COR-L47 (cell line): ENCODE measurements around the gene SAMD1.

Source experiments
- DNase-seq: peaks from one replicate; lab custom pipeline; 2025; lab: John Stamatoyannopoulos, UW

SAMD1 gene

DNA sequence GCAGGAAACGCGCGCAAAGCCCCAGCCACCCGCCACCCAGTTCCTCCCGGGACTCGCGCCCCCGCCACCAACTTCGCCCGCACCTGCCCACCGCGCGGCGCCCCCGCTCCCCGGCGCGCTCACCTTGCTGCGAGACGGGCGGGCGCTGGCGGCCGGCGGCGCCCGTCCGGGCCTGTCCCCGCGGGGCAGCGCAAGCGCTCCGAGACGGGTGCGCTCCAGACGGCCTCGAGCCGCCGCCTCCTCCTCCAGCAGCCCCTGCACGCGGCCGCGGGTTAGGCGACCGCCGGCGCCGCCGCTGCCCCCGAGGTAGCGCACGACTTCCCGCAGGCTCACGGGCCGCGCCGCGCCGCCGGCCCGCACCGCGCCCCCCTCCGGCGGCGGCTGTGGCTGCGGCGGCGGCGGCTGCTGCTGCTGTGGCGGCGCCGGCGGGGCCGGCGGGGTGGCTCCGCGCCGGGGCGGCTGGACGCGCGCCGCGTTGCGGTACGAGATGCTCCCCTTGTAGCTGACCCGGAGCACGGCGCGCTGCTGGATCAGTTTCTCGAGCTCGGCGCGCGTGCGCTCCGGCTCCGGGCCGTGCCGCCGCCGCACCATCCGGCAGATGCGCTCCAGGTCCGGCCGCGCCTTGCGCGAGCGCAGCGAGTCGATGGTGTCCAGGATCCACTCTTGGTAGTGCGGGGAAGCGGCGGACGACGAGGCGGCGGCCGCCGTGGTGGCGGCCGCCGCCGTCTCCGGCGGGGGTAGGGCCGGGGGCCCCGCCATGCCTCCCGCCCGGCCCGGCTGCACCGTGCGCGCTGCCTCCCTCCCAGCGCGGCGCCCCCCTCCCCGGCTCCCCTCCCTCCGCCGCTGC lies 666 bp downstream of the SAMD1 start:
- DNase-seq = peak; percentile 37

- no peak for DNase-seq
Measured at GRCh38 chr19:14089412-14089661, 1.2 kb downstream of the SAMD1 start.

GRCh38 chr19:14088634-14089411 lies 1.7 kb downstream of the SAMD1 start:
- DNase-seq = no peak

DNA sequence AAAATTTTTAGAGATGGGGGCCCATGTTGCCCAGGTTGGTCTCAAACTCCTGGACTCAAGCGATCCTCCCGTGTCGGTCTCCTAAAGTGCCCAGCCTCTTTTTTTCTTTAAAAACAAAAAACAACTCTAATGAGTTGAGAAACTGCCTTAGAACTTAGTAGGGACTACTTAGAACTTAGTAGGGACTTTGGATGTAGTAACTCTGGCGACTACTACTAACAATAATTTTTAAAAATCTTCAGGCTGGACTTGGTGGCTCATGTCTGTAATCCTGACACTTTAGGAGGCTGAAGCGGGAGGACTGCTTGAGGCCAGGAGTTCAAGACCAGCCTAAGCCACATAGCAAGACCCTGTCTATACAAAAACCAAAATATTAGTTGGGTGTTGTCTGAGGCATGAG lies 4.5 kb downstream of the SAMD1 start:
- DNase-seq = no peak

- DNase-seq = no peak
Measured at GRCh38 chr19:14085309-14085995, 5.1 kb downstream of the SAMD1 start, which contains the start of gene C19orf67. Gene C19orf67 (minus strand): TSS chr19:14085783. CDS start chr19:14085627, 156 bp downstream.

DNA sequence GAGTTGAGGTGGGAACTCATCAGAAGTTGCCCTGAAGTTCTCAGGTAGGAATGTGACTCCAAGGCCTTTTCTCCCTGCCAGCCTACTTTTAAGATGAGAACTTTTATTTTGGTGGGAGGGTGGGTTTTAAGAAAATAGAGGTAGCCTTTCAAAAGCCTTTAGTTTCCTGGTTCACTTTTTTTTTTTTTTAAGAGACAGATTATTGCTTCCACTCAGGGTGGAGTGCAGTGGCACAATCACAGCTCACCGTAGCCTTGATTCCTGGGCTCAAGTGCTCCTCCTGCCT lies 7.9 kb downstream of the SAMD1 start:
- no peak for DNase-seq

GRCh38 chr19:14081797-14082674 lies 8.5 kb downstream of the SAMD1 start:
- DNase-seq = no peak

DNA sequence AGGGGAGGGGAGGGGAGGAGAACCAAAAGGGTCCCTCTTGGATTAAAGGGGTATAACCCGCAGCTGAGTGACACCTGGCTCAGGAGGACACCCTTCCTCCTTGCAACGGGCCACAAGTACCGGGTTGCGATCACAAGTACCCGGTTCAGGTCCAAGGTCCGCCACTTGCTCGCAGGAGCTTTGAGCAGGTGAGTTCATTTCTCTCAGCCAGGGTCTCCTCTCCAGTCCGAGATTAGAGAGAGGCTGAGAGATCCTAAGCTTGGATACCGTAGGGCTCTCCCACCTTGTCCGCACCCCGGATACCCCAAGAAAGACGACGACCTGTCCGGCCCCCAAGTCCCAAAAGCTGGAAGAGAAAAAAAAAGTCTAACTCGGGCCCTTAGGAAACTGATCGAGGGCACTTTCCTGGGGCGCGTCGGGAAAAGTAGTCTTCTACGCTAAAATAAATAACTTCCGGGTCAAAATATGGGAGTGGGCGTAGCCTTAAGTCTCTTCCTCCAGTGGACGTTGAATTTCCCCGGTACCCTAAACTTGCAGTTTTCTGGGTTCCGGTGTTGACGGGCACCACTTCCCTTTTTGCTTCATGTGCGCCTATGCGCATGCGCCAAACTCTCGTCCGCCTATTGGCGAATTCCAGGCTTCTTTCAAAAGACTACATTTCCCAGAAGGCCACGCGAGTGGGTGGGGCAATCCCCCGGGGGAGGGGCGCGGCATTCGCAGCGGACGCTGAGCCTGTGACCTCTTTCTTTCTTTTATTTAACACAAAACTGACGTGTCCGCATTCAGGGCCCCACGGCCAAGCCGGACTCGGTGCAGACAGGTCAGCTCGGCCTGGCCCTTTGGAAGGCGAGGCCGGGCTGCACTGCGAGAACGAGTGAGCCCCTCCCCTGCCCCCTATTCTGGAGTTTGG lies 9.4 kb downstream of the SAMD1 start:
- peak; percentile 99 for DNase-seq

DNA sequence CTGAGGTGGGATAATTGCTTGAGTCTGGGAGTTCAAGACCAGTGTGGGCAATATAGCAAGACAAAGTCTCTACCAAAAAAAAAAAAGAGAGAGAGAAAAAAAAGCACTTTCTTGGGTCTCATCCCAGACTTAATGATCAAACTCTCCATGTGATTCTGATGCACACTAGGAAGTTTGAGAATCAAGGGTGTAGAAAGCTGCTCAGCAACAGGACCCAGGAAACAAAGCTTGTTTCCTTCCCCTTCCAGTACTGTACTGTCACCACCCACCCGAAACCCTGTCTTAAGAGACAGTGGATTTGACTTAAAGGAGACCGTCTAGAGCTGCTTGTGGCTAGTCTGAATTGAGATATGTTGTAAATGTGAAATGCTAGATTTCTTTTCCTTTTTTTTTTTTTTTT lies 12.1 kb downstream of the SAMD1 start:
- no peak for DNase-seq

GRCh38 chr19:14073925-14074838 lies 16.4 kb downstream of the SAMD1 start:
- peak; percentile 55 for DNase-seq

DNA sequence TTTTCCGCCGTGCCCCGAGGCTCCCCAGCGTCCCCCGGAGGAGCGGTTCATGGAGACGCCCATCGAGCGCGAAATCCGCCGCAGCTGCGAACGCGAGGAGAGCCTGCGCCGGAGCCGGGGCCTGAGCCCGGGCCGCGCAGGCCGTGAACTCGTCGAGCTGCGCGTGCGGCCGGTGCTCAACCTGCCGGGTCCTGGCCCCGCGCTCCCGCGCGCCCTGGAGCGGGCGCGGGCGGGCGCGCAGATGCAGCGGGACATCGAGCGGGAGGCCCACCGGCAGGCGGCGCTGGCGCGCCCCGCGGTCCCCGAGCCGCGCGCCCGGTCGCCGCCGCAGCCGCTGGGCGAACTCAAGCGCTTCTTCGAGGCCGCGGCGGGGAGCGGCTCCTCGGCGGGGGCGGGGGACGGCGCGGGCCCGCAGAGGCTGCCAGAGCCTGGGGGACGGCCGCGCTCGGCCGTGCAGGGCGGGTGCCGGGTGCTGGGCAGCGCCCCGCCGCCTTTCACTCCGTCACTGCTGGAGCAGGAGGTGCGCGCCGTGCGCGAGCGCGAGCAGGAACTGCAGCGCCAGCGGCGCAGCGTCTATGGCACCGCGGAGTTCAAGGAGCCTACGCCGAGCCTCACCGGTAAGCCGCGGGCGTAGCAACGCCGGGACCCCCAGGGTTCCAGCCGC lies 17.2 kb downstream of the SAMD1 start:
- peak; percentile 81 for DNase-seq

DNA sequence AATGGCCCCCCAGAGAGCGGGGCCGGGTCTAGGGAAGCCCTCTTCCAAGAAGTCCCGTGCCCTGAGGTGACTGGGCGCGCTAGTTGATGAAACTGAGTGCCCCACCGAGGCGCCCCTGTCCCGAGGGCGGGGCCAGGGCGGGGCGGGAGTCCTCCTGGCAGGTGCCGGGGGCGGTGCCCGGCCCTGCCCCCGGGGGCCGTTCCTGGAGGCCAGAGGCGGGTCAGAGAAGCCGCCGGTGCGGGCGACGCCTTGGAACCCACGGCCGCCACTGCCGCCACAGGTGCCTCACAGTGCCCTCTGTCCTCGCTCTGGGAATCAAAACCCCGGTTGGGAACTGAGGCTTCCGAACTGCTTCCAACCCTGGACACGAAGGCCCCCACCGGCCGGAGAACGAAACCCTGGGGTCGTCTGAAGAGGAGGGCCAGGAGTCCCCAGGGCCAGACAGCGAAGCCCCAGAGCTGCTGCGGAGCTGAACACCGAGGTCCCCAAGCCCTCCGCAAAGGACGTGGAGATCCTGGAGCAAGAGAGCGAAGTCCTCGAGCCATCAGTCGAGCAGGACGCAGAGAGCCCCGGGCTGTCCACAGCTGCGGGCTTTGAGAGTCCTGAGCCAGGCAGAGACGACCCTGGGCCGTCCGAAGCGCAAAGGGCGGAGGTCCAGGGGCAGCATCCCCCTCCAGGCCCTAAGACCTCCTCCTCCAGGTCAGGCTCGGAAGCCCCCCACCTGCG lies 17.9 kb downstream of the SAMD1 start, which contains the start of gene MISP3:
Gene MISP3, plus strand, starts transcription at position 252 of the 726 bp plus-strand sequence. CDS start 524 bp downstream, outside the sequence.
- DNase-seq = peak; percentile 24

GRCh38 chr19:14070268-14071050 lies 20.1 kb downstream of the SAMD1 start:
- DNase-seq = no peak

DNA sequence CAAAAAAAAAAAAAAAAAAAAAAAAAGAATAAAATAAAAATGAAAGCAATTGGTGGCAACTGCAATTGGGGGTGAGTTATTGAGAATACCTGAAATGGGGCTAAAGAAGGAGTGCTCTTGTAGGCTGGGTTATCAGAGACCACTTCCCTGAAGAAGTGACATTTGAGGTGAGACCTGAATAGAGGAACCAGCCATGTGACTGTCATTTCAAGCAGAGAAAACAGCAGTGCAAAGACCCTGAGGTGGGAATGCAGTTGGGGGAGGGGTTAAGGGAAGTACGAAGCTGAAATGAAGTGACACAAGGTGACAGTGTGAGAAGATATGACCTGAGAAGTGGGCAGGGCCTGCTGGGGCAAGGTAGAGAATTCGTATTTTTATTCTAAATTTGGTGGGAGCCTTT lies 24.4 kb downstream of the SAMD1 start:
- no peak for DNase-seq

DNA sequence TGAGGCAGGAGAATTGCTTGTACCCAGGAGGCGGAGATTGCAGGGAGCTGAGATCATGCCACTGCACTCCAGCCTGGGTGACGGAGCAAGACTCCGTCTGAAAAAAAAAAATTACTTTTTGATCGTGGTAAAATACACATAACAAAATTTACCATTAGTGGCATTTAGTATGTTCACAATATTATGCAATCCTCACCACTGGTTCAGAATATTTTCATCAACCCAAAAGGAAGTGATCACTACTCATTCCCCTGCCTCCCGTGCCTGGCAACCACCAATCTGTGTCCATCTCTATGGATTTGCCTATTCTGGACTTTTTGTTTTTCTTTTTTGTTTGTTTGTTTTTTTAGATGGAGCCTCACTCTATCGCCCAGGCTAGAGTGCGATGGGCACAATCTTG lies 27.4 kb downstream of the SAMD1 start:
- DNase-seq = no peak

DNA sequence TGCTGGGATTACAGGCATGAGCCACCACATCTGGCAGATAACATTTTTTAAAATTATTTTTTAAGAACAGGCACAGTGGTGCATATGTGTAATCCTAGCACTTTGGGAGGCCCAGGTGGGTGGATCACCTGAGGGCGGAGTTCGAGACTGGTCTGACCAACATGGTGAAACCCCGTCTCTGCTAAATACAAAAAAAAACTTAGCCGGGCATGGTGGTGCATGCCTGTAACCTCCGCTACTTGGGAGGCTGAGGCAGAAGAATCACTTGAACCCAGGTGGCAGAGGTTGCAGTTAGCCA lies 28.0 kb downstream of the SAMD1 start:
- DNase-seq = no peak

DNA sequence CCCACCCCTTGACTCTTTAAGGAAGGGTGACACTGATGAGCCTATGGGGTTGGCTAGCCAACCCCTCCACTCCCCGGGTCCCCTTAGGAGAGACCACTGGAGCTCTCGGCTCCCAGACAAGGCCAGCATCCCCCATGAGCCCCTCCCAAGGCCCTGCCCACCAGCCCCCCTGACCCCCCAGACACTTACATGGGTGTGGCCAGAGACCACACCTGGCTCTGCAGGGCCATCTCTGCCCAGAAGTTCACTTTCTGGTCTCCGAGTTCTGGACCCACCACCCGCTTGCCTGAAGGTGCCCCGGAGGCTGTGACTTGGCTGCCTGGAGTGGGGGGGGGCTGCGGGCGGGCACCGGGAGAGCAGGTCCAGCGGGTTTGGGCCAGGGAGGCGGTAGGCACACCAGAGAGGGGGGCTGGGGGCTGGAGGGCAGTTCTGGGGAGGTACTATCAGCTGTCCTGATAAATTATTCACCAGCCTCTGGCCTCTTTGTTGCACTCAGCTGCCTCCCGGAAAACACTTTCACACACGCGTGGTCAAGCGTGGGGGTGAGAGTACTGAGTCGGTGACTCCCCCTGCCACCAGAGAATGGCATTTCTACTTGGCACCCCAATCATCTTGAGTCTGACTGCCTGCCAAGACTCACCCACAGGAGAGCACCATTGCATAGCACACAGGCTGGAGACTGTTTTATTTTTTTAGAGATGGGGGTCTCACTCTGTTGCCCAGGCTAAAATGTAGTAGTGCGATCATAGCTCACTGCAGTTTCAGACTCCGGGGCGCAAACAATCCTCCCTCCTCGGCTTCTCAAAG lies 28.6 kb downstream of the SAMD1 start, which contains the start of gene PALM3:
Gene PALM3, minus strand, starts transcription at position 326 of the 807 bp plus-strand sequence. Its CDS starts 96 bp downstream, at position 230.
- DNase-seq = no peak
